GDM1 (cell line): ENCODE data around the gene KCNJ16.

Experiments used
- DNase-seq: peaks from one replicate; lab custom pipeline; 2025; lab: John Stamatoyannopoulos, UW

KCNJ16 gene

DNA sequence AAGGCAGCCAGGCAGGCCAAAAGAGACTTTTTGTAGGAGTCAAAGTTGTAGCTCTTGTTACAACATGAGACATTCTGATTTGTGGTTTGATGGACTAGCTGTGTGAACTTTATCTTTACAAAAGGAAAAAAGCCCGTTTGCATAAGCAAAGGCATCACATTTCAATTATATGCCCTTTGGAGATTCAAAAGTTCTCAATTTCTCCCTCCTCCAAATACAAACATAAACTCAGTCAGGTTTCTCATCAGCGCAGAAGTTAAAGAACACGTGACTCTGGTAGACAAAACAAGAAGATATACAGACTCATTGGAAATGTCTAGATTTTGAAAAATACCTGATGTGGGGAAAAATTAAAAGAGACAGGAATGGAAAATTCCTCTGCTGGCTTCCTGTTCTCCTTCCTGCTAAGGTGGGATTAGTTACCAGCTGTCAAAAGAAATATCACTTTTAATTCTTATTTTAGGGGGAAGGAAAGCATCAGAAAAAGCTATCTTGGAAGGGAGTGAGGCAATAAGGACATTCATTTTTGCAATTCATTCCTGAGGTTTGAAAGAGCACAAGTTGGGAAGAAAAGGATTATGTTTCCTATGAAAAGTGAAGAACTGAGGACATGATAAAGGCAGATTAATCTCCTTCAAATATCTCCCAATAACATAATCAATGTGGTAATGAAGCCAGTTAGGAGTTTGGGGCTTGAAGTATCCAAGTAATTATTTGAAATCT lies 4.6 kb upstream of the KCNJ16 start:
- no peak for DNase-seq

DNA sequence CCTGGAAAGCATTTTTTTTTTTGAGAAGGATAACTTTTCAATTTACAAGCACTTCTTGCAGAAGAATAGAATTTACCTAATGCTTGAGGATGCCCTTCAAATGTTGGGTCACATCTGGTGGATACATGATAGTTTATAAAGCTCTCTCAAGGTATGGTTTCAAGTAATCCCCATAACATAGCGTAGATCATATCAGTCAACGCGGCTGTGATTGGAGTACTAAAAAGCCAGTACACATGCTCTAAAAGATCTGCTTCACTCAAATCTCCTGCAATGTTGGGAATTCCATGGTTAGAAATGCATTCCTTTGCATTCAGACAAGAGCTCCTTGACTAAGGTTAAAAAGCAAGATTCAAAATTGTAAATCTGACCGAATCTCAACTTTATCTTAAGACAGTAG lies 3.9 kb upstream of the KCNJ16 start:
- no peak for DNase-seq

DNA sequence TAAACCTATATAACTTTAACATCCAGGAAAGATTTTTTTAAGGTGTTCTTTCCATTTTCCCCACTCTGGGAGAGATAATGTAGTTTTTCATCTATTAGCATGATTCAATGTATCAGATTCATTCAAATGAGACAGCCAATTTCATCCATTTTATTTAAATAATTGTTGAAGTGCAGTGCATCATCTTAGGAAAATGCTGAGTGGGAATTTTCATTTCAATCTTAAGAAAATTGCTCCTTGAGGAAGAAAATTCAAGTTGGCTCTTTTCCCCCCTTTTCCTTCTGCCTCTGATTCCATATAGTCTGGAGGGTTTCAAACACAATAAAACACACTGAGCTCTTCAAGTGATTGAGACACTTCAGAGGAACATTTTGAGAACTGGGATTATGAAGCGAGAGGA lies 3.4 kb upstream of the KCNJ16 start:
- DNase-seq: no peak

- DNase-seq: no peak
Measured at GRCh38 chr17:70072546-70073309, 2.3 kb upstream of the KCNJ16 start.

DNA sequence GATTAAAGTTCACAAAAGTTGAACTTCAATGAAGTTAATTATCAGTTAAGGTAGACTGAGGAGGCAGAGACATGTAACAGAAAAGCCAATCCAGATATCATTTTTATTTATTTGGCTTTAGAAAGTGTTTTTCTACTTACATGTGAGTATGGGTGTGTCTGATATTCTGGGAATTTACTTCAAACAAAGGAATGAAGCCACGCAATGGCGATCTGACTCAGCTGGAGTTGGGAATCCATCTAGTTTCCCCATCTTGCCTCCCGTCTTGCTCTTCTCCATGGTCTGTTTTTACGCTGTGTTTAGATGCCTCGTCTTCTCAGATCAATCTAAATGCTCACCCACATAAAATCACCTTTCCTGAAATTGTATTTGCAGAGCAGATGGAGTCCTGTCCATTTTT lies 1.7 kb upstream of the KCNJ16 start:
- DNase-seq: no peak

- no peak for DNase-seq
Measured at GRCh38 chr17:70073799-70074198, 1.2 kb upstream of the KCNJ16 start.

DNA sequence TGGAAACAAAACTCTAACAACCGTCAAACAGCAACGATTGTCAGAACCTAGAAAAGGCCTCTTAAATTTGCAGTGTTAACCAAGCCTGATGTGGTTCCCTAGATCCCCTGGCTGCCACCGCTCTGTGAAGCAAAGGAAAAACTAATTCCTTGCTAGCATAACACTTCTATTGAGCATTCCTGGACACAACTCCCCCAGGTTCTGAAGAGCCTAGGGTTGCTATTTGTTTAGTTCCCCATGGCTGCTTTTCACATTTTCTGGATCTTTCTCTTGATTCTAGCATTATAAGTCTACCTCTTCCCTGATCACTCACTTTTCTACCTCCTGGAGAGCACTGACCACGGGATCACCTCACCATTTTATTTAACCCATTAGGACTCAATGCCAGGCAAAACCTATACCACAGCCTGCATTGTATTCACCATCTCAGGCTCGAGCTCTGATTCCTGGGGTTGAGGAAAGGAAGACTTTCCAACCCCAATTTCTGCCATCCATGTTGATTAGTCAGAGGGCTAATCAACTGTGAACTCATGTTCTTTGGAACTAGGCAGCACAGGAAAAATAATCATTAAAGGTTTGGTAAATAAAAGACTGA lies 692 bp upstream of the KCNJ16 start:
- no peak for DNase-seq

- DNase-seq: no peak
Measured at GRCh38 chr17:70076189-70076588, 1.2 kb downstream of the KCNJ16 start.

GRCh38 chr17:70076831-70077230 lies 1.8 kb downstream of the KCNJ16 start:
- DNase-seq: no peak

- no peak for DNase-seq
Measured at GRCh38 chr17:70078549-70078948, 3.5 kb downstream of the KCNJ16 start.

GRCh38 chr17:70078994-70079531 lies 4.0 kb downstream of the KCNJ16 start:
- no peak for DNase-seq

DNA sequence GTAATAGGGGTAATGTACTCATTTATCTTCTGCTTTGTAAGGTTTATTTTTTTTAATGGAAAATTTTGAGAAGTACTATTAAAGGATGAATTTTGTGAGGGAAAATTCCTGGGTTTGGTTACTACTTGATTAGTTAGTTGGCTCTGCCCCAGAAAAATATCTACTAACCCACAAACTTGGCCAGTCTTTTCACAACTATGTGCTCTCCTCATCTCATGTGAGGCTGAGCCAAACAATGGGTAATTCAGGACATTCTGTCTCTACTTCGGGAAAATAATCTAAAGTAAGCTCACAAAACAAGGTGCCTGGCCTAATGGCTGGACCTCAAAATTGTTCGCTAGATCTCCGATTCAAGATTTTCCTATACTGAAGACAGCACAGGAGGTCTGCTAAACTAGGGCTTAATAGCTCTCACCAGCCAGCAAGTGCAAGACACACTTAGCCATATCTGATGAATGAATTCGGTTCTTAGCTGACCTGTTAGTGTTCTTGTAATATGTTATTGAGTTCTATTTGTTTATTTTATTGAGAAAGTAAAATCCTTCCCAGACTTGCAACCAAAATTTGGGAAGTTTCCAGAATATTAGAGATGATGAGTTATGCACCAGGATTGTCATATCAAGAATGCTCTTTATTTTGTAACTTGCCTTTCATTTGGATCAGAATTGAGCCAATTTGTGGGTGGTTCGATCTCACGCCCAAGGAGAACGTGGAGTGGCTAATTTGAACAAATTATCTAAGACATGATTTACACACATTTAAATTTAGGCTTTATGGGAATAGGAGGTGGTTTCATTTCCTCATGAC lies 5.7 kb downstream of the KCNJ16 start:
- DNase-seq: no peak

DNA sequence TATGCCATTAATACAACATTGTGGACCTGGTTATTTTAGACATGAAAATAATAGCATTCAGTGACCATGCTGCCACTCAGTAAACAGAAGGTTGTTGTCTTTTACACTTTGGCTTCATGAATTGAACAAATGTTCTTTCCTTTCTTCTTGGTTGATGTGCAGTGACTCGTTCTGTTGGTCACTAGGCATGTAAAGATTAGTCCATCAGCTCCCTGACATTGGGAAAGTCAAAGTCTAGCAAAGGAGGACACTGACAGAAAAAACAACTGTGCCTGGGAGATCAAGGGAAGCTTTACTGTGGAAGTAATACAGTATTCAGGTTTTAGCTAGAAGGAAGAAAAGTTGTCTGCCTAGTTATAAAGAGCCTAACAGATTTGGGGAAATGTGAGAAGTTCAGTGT lies 6.9 kb downstream of the KCNJ16 start:
- DNase-seq: no peak

DNA sequence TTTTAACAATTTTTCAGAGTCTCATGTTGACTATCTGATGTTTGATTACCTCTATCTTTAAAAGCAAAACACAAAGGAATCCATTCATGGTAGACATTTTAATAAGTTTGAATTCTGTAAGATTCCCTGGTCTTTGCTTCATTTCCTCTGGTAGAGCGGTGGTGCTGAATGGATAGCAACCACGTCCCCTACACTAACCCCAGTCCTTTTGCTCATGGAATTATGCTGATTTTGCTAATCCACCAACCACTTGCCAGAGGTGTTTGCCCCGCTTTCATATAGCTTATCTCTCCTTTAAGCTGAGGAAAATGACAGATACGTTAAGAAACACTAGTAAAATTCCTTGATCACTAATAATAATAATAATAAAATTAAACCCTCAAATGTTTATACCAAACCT lies 9.5 kb downstream of the KCNJ16 start:
- no peak for DNase-seq

DNA sequence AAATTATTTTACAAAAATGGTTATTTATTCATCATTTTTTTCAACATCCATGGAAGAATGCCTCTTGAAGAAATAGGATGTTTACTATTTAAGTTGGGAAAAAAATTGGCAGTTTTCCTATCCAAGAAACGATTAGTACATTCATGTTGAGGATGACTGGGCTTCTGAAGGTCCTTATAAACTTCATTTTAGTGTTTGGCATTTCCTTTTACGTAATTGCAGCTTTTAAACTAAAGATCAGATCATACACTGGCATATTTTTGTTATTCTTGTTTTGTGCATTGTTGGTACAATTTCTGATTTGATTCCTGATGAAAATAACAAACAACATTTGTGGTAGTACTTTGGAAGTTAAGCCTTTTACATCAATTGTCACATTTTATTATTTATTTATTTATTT lies 11.5 kb downstream of the KCNJ16 start:
- no peak for DNase-seq

- DNase-seq: no peak
Measured at GRCh38 chr17:70089513-70090148, 14.6 kb downstream of the KCNJ16 start.

GRCh38 chr17:70091005-70091568 lies 16.1 kb downstream of the KCNJ16 start:
- no peak for DNase-seq

DNA sequence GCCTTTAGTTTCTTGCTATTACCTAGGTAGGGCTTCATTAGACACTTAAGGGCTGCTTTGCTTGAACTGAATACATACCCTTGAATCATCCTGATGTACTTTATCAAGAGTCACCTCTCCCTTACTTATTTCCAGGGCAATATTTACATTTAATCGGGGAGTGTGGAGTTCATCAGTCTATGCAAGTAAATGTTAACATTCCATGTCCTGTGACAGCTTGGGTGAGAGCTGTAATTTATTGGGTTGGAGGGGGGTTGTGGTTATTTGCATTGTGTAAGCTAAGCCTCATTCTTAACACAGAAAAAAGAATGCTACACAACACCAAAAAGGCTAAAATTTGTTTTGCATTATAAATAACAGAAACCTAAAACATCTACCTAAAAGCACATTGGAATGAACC lies 16.7 kb downstream of the KCNJ16 start:
- DNase-seq: no peak

DNA sequence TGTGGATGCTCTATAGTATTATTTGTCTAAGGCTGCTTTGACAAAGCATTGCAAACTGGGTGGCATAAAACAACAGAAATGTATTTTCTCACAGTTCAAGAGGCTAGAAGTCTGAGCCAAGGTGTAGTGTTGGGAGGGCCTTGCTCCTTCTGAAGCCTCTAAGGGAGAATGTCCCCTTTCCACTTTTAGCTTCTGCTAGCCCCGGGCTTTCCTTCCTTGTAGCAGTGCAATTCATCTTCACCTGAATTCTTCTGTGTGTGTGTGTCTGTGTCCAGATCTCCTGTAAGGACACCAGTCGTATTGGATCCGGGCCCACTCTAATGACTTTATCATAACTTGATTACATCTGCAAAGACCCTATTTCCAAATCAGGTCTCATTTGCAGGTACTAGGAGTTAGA lies 18.1 kb downstream of the KCNJ16 start:
- DNase-seq: no peak

- DNase-seq: no peak
Measured at GRCh38 chr17:70095455-70095854, 20.4 kb downstream of the KCNJ16 start.

GRCh38 chr17:70096861-70097260 lies 21.8 kb downstream of the KCNJ16 start:
- no peak for DNase-seq
